HG02981 (cell line): ENCODE data around the gene MGAT5.
"Not testable (repeated sequence)": the region's sequence is repeated elsewhere in the genome, so short reads cannot be mapped to it uniquely, and the experiment has no call there.

Experiments used
- ATAC-seq: cut with Tn5 transposase; IDR thresholded peaks from one replicate; pipeline ENCODE4 v1.9.1; 2021; ENCODE audit warnings: mild to moderate bottlenecking, moderate library complexity; ENCODE audit not compliant: unreplicated experiment

MGAT5 gene

DNA sequence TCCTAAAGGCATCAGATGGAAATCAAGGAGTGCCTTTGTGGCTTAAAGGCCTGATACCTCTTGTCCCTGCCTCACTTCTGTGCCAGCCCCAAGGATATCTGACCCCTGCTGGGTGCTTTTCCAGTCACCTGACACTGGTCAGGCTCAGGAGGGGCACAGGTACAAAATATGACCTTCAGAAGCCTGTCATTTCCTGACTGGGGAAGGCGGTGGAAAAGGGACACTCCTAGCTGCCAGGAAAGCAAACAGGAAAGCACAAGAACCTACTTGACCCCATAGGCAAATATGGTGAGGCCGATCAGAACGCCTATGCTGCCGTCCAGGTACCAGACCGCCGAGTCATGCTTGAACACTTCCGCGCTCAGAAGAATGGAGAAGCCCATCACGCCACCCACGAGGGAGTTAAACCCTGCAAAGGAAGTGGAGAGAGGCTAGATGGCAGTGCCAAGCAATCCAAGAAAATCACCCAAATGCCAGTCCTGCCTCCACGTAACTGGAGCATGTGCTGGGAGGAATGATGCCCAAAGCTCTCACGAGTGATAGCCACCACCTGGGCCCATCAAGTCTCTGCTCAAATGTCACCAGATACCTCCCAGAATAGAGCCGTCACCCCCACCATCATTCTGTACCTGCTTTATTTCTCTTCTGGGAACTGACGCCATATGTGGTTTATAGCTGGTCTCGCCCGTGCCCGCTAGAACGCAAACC lies 204.0 kb downstream of the MGAT5 start:
- no peak for ATAC-seq

DNA sequence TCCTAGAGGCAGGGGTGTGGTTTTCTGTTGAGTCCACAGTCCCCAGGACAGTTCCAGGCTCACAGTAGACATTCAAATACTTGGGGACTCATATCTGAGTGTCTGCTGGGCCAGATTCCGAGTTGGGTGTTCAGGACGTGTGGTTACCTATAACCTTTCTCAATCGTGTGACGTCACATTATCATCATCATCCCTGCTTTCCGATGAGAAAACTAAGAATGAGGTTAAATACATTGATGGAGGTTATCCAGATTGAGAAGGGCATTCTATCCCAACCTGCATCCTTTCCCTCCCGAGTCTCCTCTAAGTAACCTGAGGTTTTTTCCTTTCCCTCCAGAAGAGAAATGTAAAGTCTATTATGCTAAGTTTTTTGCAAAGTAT lies 204.6 kb downstream of the MGAT5 start:
- no peak for ATAC-seq

GRCh38 chr2:134458950-134459349 lies 205.1 kb downstream of the MGAT5 start:
- no peak for ATAC-seq

- no peak for ATAC-seq
Observed at GRCh38 chr2:134459706-134460406, 206.0 kb downstream of the MGAT5 start.

DNA sequence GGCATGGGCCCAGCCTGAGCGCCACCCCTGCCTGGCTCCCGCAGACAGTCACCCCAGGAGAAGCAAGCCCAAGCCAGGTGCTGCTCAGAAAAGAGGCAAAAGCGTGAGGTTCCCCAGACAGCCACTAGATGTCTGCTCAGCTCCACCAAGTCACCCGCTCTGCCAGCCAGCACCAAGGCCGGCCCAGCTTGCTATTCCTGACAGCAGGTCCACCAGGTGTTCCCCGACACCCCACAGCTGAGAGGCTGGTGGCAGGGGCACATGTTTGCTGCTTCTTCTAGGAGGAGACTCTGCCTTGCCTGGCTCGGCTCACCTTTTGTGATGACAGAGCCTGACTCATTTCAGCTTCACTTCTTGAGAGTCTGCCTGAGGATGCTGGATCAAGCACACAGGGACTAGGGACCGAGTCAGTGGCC lies 206.7 kb downstream of the MGAT5 start:
- ATAC-seq = peak; percentile 75

GRCh38 chr2:134461511-134461910 lies 207.6 kb downstream of the MGAT5 start:
- ATAC-seq = no peak

- no peak for ATAC-seq
Observed at GRCh38 chr2:134462275-134462674, 208.4 kb downstream of the MGAT5 start.

DNA sequence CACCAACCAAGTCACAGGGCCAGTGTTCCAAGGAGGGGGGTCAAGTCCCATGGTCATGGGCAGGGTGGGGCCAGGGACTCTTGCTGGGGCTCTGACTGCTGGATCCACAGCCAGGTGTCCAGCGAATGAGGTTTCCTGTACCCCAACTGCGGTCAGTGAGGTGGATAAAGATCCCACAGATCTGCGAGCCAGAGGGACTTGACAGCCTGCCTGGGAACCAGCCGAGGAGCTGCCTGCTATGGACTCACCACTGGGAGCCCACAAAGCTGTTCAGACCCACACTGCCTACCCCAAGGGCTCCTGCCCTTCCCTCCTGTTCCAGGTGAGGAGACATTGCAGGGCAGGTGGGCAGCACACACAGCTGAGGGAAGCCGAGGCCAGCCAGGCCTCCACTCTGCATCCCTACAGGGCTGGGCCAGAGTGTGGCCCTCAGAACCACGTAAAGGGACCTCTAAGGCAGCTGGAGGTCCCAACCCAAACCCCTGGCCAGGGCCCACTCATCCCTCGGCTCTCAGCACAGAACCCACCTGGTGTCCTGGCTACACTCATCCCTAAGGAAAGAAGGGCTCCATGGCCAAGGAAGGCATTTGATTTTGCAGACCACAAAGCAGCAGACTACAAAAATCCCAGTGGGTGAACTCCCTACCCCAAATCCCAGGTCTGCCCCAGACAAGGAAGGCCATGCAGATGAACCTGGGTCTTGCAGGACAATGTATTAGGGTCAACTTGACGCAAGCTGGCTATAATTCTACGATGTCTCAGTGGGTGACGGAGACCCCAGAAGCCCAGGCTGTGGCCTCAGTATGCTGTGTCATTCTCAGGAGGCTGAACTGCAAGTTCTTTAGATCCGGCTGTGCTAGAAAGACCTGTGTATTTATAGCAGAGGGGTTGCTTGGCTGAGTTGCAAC lies 209.2 kb downstream of the MGAT5 start:
- no peak for ATAC-seq

- ATAC-seq = no peak
Observed at GRCh38 chr2:134463699-134464022, 209.8 kb downstream of the MGAT5 start.

DNA sequence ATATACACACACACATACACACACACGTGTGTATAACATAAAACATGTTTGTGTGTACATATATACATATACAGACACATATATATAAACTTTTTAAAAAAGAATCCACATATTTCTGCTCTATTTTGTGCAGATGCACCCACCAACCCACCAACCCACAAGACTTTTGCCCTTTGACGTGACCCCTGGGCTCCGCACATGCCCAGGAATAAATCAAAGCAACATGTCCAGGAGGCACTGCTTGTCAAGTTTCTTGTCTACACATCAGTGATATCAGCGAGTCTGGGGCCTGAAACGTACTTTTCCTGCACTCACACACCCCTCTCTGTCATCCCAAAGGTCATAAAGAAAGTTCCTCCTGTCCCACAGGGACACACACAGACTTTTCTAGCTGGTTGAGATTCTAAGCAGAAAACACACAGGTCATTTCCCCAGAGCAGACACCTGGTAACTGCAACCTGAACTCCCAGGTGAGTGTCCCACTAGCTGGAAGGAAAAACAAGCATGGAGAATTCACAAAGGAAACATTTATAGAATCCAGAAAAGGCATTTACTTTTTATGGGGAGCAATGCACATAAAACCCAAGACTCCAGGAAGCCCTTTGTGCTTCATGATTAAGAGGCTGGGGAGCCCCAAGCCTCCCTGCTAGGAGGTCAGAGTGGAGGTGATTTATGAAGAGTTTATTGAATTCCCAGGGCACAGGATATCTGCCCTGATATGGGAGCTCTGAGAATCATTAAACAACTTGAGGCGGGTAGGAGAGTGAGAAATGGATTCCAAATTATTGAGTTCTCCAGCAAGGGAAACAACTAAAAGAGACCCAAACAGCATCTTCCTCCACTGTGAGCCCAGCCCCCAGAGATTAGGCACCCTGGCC lies 211.6 kb downstream of the MGAT5 start:
- no peak for ATAC-seq

DNA sequence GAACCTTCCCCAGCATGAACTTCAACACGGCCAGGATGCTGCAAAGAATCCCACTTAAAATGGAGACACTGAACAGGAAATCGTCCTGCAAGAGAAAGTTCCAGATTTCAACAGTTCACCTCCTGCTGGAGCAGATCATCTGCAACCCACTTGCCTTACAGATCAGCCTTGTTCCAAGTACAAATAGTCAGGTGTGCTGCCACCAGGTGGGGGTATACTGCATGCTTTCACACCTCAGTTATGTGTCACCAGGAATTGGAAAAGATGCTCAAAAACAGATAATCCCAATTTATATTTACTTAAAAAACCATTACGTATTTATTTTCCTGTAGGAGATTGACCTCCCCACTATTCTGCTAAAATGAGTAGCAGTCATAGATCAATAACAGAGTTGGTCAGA lies 212.3 kb downstream of the MGAT5 start:
- ATAC-seq = no peak

- ATAC-seq = no peak
Observed at GRCh38 chr2:134468164-134468563, 214.3 kb downstream of the MGAT5 start.

- ATAC-seq = no peak
Observed at GRCh38 chr2:134468776-134469175, 214.9 kb downstream of the MGAT5 start.

DNA sequence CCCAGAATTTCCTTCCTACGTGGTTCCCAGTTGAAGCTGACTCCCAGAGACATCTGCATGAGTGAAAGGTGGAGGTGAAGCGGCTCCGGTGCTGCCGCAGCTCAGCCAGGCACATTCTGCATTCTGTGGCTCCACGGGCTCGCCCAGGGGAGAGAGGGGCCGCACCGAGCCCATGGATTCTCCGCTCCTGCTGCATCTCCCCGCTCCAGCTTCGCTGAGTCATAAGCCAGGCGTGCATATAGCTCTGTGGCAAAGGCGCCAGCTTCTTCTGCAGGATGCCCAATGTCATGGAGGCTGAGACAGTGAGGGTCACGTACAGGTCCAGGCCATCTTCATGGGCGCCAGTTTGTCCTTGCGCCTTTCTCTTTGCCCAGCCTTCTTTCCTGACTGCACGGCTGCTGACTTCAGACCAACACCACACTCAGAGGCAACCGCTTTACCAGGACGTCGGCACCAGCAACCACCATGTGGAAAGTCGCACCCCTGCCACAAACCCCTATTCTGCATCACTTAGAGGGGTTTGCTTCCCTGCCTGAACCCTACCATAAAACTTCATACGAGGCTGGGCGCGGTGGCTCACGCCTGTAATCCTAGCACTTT lies 215.7 kb downstream of the MGAT5 start:
- ATAC-seq = no peak

DNA sequence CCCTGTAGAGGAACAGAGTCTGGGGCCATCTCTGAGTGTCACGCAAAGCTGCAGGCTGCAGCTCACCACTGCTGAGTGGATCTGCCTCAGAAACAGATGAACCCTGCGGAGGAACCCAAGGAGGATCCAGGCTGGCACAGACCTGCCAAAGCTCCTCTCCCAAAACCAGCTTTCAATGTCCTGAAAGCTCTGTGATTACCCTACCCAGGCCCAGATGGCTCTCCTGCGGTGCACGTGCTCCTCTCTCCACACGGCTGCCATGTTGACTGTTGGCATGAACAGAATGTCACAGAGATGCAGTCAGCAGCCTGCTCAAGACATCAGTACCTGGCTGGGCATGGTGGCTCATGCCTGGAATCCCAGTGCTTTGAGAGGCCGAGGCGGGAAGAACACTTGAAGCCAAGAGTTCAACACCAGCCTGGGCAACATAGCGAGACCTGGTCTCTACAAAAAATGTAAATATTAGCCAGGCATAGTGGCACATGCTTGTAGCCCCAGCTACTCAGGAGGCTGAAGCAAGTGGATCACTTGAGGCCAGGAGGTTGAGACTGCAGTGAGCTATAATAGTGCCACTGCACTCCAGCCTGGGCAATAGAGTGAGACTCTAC lies 216.8 kb downstream of the MGAT5 start:
- no peak for ATAC-seq

DNA sequence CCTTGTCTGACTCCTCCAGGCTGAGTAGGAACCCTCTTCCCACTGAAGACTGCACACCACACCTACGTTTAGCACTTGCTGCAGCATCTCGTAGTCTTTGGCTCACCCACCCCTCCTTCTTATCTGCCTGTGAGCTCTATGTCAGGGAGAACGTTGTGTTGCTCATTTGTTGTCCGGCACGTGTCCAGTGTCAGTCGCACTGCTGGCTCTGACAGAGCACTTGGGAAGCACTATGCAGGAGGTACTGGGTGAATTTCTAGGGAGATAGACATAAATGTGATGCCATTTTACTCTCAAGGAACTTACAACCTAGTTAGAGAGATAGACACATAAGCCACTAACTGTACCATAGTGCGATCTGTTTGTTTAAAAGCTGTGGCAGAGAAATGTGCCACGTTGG lies 223.1 kb downstream of the MGAT5 start:
- ATAC-seq = not testable (repeated sequence)

DNA sequence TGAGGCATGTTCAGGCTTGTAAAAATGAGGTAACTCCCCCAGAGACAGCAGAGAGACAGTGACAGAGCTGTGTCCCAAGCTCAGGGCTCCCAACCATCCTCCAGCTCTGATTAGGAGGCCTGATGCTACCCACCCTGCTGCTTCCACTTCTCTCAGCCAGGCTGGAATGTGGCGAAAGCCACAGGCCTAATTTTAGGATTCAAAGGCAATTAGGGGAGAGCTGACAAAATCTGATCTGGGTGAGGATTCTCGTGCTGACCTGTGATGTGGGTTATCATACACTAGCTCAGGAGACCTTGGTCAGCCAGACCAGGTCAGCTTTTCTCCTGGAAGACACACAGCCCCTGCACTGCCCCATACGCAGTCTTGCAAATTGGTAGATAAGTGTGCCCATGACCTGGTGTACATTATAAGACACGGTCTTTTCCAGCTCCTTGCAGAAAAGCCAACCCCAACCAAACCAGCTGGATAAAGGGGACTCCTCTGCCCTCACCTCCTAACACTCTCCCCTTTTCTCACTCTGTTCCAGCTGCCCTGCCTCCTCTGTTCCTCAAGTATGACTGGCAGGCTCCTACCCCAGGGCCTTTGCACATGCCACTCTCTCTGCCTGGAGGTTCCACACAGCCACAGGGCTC lies 225.9 kb downstream of the MGAT5 start:
- ATAC-seq = no peak

GRCh38 chr2:134482131-134482723 lies 228.4 kb downstream of the MGAT5 start:
- no peak for ATAC-seq

DNA sequence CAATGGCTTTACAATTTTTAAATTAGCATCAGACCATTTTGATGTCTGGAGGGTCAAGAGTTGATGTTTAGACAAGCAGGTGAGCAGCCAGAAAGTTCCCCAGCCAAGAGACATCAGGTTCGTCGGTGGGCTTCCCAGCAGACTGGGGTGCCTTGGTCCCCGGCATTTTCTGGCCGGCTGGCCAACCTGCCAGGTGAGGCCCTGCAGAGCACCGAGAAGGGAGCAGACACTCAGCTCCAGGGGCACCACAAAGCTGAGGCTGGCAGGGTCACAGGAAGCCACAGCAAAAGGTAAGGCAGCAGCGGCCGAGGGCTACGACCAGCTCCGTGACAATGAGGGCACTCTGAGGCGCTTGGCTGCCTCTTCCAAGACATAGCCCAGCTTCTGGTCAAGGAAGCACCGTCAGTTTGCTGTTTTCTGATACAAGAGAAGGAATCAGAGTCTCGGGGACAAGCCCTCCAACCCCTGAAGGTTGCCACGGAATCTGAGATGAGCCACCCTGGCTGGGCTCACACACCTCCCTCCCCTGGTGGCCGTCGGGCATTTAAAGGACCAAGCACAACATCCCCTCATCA lies 229.0 kb downstream of the MGAT5 start:
- ATAC-seq = no peak
